GM10847 (cell line): ENCODE measurements around the gene CNOT4.

Experiments used
- POLR2A ChIP-seq: IDR thresholded peaks from 2 replicates; pipeline ENCODE4 v1.6.1; 2011; ENCODE audit not compliant: insufficient read length; ENCODE audit errors: extremely low read depth

The CNOT4 gene, protein sequence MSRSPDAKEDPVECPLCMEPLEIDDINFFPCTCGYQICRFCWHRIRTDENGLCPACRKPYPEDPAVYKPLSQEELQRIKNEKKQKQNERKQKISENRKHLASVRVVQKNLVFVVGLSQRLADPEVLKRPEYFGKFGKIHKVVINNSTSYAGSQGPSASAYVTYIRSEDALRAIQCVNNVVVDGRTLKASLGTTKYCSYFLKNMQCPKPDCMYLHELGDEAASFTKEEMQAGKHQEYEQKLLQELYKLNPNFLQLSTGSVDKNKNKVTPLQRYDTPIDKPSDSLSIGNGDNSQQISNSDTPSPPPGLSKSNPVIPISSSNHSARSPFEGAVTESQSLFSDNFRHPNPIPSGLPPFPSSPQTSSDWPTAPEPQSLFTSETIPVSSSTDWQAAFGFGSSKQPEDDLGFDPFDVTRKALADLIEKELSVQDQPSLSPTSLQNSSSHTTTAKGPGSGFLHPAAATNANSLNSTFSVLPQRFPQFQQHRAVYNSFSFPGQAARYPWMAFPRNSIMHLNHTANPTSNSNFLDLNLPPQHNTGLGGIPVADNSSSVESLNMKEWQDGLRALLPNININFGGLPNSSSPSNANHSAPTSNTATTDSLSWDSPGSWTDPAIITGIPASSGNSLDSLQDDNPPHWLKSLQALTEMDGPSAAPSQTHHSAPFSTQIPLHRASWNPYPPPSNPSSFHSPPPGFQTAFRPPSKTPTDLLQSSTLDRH

GRCh38 chr7:135509839-135510591, at the start of gene CNOT4:
TSS of gene CNOT4 (minus strand) at chr7:135510102. CDS start at chr7:135438331, 71,771 bp downstream.
- TF ChIP-seq POLR2A = peak; percentile 71

GRCh38 chr7:135558881-135559280, 49.0 kb upstream of the CNOT4 start:
- no peak for TF ChIP-seq POLR2A

- no peak for TF ChIP-seq POLR2A
Observed at GRCh38 chr7:135558337-135558767, 48.5 kb upstream of the CNOT4 start.

DNA sequence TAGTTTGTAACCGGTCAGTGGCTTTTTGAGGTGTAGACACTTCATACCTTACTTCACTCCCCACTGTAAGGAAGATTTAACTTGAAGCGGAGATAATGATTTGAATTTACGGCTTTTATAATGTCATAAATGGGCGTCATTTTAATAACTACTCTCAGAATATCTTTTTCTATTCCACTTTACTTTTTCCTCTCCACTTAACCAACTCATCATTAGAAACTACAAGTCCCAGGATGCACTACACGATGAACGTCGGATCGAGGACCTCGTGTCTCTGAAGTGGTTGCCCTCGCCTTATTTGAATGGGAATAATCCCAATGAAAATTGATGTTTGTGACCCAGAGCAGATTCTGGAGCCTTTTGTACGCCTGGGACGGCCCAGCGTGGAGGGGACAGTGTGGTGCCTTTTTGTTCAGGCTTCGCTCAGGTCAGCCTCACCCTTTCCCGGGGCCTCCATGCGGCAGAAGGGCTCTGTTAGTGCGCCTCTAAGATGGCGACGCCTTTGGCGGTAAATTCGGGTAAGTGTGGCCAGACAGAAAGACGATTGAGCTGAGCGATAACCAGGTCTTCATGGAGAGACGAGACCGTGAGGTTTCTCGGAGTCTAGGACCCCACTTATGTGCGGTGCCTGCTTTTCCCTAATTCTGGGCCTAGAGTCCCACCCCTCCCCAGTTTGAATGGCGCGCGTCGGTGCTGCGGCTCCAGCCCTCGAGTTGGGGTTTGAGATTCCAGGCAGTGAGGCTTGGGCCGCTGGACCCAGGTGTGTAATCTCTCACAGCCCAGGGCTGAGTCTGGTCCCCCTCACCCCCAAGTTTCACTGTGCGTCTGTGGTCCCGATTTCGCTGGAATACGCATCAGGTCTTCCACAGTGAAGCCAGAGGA, 47.8 kb upstream of the CNOT4 start, which contains the start of gene NUP205:
Gene NUP205, plus strand, starts transcription at position 463 of the 882 bp plus-strand sequence. Its CDS starts 28 bp downstream, at position 491.
- peak; percentile 65 for TF ChIP-seq POLR2A

- no peak for TF ChIP-seq POLR2A
Observed at GRCh38 chr7:135553346-135553745, 43.4 kb upstream of the CNOT4 start.

DNA sequence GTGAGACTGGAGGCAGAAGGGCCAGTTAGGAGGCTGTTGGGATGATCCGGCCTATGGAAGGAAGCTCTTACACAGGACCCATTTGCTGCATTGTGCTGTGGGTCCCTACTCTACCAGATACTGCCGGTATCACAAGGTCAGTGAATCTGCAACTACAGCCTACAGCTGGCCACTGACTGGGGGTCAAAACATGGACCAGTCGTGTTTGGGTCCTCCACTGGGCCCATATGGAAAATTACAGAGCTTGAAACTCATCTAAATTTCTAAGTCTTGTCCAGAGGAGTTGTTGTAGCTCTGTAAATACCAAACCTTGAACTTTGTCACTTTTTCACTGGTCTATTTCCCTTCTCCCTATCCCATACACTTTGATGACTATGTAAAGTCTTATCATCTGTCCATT, 42.2 kb upstream of the CNOT4 start:
- TF ChIP-seq POLR2A = no peak

GRCh38 chr7:135550196-135550595, 40.3 kb upstream of the CNOT4 start:
- TF ChIP-seq POLR2A = no peak

DNA sequence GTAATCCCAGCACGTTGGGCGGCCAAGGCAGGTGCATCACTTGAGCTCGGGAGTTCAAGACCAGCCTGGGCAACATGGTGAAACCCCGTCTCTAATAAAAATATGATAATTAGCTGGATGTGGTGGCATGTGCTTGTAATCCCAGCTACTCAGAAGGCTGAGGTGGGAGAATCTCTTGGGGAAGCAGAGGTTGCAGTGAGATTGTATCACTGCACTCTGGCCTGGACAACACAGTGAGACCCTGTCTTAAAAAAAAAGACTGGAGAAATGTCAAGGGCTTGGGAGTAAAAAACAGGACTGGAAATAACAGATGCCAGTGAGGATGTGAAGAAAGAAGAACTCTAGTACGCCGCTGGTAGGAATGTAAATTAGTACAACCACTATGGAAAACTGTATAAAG, 31.1 kb upstream of the CNOT4 start:
- no peak for TF ChIP-seq POLR2A

DNA sequence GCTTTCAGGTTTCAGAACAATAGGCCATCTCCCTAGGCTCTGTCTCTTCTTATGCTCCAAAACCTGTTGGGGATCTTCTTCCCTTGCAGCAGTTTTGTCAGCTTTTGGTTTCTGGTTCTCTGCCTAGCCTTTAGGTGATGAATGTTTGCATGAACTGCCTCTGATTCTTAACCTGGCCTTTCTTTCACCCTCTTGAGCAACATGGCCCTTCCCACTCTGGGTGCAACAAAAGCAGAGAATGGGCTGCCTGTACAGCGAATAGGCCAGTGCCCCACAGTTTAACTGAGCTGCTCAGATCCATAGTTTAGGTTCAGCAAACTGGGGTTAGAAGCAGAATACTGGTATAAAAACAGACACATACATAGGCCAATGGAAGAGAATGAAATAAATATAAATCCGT, 29.7 kb upstream of the CNOT4 start:
- no peak for TF ChIP-seq POLR2A

DNA sequence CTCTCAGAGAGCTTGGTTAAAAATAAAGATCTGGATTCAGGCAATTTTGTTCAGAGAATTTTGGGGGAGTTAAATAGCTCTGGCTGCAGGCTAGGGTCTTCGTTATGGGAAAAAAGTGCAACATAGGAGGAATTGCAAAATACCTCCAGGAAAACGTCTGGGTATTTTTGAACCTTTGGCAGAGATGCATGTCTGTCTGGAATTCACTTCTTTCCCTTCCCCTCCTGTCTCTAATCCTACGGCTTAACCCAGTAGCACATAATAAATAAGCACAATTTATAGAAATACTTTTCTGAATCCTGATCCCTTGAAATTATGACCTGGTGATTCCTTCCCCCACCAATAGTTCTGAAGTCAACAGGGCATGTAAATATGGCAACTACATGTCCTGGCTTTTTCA, 28.5 kb upstream of the CNOT4 start:
- no peak for TF ChIP-seq POLR2A

DNA sequence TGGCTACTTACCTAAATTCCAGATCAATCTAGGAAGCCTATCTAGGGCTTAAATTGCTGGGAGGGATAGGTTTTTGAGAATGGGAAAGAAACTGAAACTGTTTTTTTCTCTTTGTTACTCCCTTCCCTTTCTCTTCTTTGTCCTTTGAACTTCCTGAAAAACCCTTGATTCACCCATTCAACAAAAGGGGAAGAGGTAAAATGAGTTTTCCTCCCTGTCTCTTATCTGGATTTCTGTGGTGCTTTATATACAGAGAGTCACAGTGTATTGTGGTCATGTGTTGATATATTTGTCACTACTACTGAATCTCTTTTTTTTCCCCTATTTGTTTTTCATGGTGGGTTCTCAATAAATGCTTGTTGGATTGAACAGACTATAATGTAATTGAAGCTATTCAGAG, 28.0 kb upstream of the CNOT4 start:
- TF ChIP-seq POLR2A = no peak

DNA sequence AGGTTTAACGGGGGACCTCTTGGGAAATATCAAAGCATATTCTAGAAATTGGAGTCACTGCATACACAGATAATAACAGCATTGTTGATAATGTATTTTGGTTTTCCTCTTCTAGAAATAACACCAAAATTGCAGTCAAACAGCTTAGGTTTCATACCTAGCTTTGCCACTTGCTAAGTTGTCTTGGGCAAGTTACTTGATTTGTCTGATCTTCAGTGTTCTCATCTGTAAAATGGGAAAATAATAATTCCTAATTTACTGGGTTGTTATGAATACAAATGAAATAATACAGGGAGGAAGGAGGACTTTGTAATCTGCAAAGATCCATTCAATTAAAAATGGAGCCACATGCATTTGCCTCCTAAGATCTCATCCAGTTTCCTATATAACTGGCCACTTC, 27.6 kb upstream of the CNOT4 start:
- no peak for TF ChIP-seq POLR2A

- TF ChIP-seq POLR2A = no peak
Observed at GRCh38 chr7:135536150-135536549, 26.2 kb upstream of the CNOT4 start.

- no peak for TF ChIP-seq POLR2A
Observed at GRCh38 chr7:135527025-135527424, 17.1 kb upstream of the CNOT4 start.

GRCh38 chr7:135525426-135525825, 15.5 kb upstream of the CNOT4 start:
- TF ChIP-seq POLR2A = no peak
